CD14-positive monocyte (primary cell): Measurements from ENCODE around the gene GGA2. TPM values are rescaled to one million over a fixed set of nuclear protein-coding genes. Genes with fewer than 3 reads are reported as not detected.

Experiments
- DNase-seq, 3 donors: peaks; one replicate each; pipeline ENCODE4 v3.0.0-alpha.2; 2011 to 2022
- H2AFZ ChIP-seq: 2 replicates; pipeline ENCODE4 v1.6.0; 2012; ENCODE audit warnings: mild to moderate bottlenecking, low read depth, low read length, inconsistent platforms; ENCODE audit not compliant: insufficient read depth, poor library complexity, severe bottlenecking
- H3K27ac ChIP-seq, 2 donors: 1 replicate in 1 of 2; 2 replicates in 1 of 2; pipeline ENCODE4 v1.5.1; 2012 to 2013; ENCODE audit warnings: low read length in 2 of 2, control low read depth in 1 of 2, inconsistent platforms in 1 of 2, low read depth in 1 of 2, mild to moderate bottlenecking in 1 of 2
- H3K27me3 ChIP-seq, 2 donors: one replicate each; pipeline versions ENCODE4 v1.6.0 to v1.6.1; 2011 to 2013; ENCODE audit warnings: low read length in 2 of 2; ENCODE audit not compliant: control insufficient read depth in 2 of 2, insufficient read depth in 2 of 2
- H3K36me3 ChIP-seq, 2 donors: replicated peaks in 1 of 2; 1 replicate in 1 of 2; 2 replicates in 1 of 2; pipeline versions ENCODE4 v1.5.1 to v1.6.1; 2012 to 2013; ENCODE audit warnings: low read length in 2 of 2, control low read depth in 1 of 2, inconsistent platforms in 1 of 2, mild to moderate bottlenecking in 1 of 2; ENCODE audit not compliant: insufficient read depth in 2 of 2, control insufficient read depth in 1 of 2
- H3K4me1 ChIP-seq, 2 donors: 1 replicate in 1 of 2; 2 replicates in 1 of 2; pipeline versions ENCODE4 v1.5.1 to v1.6.1; 2012 to 2013; ENCODE audit warnings: low read length in 2 of 2, control low read depth in 1 of 2, inconsistent platforms in 1 of 2, mild to moderate bottlenecking in 1 of 2, moderate library complexity in 1 of 2; ENCODE audit not compliant: insufficient read depth in 2 of 2, control insufficient read depth in 1 of 2
- H3K4me2 ChIP-seq: replicated peaks from 2 replicates; pipeline ENCODE3; 2012; ENCODE audit warnings: low read length, moderate library complexity, mild to moderate bottlenecking; ENCODE audit not compliant: poor library complexity, severe bottlenecking; ENCODE audit errors: extremely low read depth
- H3K4me3 ChIP-seq, 3 experiments: fragments of 200-600 bp in 1 of 3; sonication (generic) in 1 of 3; replicated peaks in 1 of 3; 1 replicate in 2 of 3; 2 replicates in 1 of 3; pipeline ENCODE4 v1.5.1; 2011 to 2013; ENCODE audit warnings: low read length in 3 of 3, mild to moderate bottlenecking in 3 of 3, control low read depth in 2 of 3, low read depth in 2 of 3, inconsistent platforms in 1 of 3, moderate library complexity in 1 of 3
- H3K79me2 ChIP-seq: 2 replicates; pipeline ENCODE4 v1.6.0; 2012; ENCODE audit warnings: mild to moderate bottlenecking, control low read depth, inconsistent platforms, low read length, moderate library complexity; ENCODE audit not compliant: insufficient read depth
- H3K9ac ChIP-seq: 2 replicates; pipeline ENCODE4 v1.6.0; 2017; ENCODE audit warnings: low read length, mild to moderate bottlenecking; ENCODE audit not compliant: insufficient read depth, poor library complexity, severe bottlenecking
- H3K9me3 ChIP-seq, 2 donors: replicated peaks in 1 of 2; 1 replicate in 1 of 2; 2 replicates in 1 of 2; pipeline versions ENCODE4 v1.5.1 to v1.6.1; 2012 to 2013; ENCODE audit warnings: low read length in 2 of 2, control low read depth in 1 of 2; ENCODE audit not compliant: control insufficient read depth in 1 of 2, insufficient read depth in 1 of 2
- H4K20me1 ChIP-seq: 2 replicates; pipeline ENCODE4 v1.6.0; 2012; ENCODE audit warnings: mild to moderate bottlenecking, low read length, control low read depth, moderate library complexity; ENCODE audit not compliant: insufficient read depth
- H3K27ac Mint-ChIP-seq, 7 donors: one replicate each; pipeline ENCODE4 v1.8.0; 2020; ENCODE audit warnings: mild to moderate bottlenecking in 7 of 7, mixed read lengths in 7 of 7, moderate library complexity in 6 of 7, inconsistent platforms in 2 of 7
- H3K27me3 Mint-ChIP-seq, 3 donors: one replicate each; pipeline ENCODE4 v1.8.0; 2021 to 2022; ENCODE audit warnings: low read depth in 3 of 3, mild to moderate bottlenecking in 3 of 3, mixed read lengths in 3 of 3, moderate library complexity in 3 of 3, inconsistent platforms in 1 of 3
- H3K36me3 Mint-ChIP-seq, 2 donors: one replicate each; pipeline ENCODE4 v1.8.0; 2020; ENCODE audit warnings: mixed read lengths in 2 of 2, inconsistent platforms in 1 of 2, mild to moderate bottlenecking in 1 of 2
- H3K4me1 Mint-ChIP-seq: one replicate; pipeline ENCODE4 v1.8.0; 2020; ENCODE audit warnings: mild to moderate bottlenecking, mixed read lengths
- H3K4me3 Mint-ChIP-seq, 2 donors: one replicate each; pipeline ENCODE4 v1.8.0; 2020; ENCODE audit warnings: mild to moderate bottlenecking in 2 of 2, mixed read lengths in 2 of 2, moderate library complexity in 1 of 2
- H3K9me3 Mint-ChIP-seq, 7 donors: one replicate each; pipeline ENCODE4 v1.8.0; 2020 to 2022; ENCODE audit warnings: mixed read lengths in 7 of 7, mild to moderate bottlenecking in 6 of 7, moderate library complexity in 6 of 7, inconsistent platforms in 2 of 7
- WGBS: methylation state at CpG from one replicate; pipeline ENCODE4 v1.1.5; 2013; ENCODE audit warnings: missing lambda C conversion rate; ENCODE audit not compliant: insufficient coverage; 5-methylcytosine and 5-hydroxymethylcytosine counted together
- intact Hi-C, 2 donors: fragments of 100-400 bp; cut with micrococcal nuclease; formaldehyde crosslinking; loops; one replicate each; pipeline versions ENCODE4 v1.15.0 to v1.15.1; 2023
- polyA plus RNA-seq, 3 donors: library from polyadenylated mRNA; depleted of rRNA in 1 of 3; unstranded in 2 of 3; stranded (reverse) in 1 of 3; fragments of 300-500 nt in 2 of 3; fragments of >200 nt in 1 of 3; fragmentation: Illumina TruSeq in 2 of 3; gene quantifications; 1 replicate in 2 of 3; 2 replicates in 1 of 3; pipeline ENCODE4 v1.2.3, GENCODE V29; 2012 to 2021
- TF ChIP-seq, protein P1 (sequence below): fragments of 200-600 bp; IDR thresholded peaks from one replicate; pipeline ENCODE4 v1.8.0; 2022; ENCODE audit warnings: antibody characterized with exemption, mild to moderate bottlenecking

The GGA2 gene
- polyA plus RNA-seq, 3 donors, result 37.5 to 55.4 (median 49.5) TPM

DNA sequence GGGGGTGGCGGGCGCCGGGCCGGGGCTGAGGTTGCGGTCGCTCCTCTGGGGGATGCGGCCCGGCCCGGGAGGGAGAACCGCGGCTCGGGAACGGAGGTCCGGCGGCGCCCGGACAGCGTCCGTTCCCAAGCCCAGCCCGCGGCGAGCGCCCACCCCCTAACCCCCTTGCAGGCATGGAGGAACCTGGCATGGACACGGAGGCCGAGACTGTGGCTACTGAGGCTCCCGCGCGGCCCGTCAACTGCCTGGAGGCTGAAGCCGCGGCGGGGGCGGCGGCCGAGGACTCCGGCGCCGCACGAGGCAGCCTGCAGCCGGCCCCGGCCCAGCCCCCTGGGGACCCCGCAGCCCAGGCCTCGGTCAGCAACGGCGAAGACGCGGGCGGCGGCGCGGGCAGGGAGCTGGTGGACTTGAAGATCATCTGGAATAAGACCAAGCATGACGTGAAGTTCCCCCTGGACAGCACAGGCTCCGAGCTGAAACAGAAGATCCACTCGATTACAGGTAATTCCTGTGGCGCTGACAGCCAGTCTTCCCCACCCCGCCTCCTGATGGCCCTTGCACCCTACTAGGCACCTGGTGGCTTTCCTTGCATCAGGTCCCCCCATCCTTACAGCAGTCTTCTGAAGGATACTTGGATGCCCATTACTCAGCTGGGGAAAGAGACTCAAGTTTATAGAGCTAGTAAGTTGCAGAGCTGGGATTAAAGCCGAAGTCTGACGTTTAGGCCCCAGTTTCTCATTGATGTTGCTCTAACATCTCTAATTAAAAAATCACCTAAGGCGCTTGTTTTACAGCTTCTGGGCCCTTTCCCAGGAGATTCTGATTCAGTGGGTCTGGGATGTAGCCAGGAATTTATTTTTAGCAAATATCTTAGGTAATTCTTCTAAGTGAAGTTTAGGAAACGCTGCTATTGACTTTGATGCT lies 47.7 kb upstream of the GGA2 start:
- H3K9ac ChIP-seq, result peak overlapping the region; percentile 84
- peak in 1 of 3 donors; percentile 10 for DNase-seq
- under 1% methylated on average over 56 of the region's 60 CpGs for WGBS
- peaks cover 15 to 22% of the 10 kb centered on the region in 2 donors for H3K4me1 ChIP-seq
- peak overlapping the region; percentile 59 to 87 (median 70) for H3K4me3 ChIP-seq
- Mint-ChIP-seq H3K9me3 (peaks cover 0 to 3% (median 0%) of the 10 kb centered on the region in 7 donors), H3K27me3 (peaks cover 0 to 2% (median 0%) of the 10 kb centered on the region in 3 donors), H3K36me3 (peaks cover 32 to 34% of the 10 kb centered on the region in 2 donors), H3K4me3 (peak overlapping the region; percentile 87 to 88), H3K27ac (peak overlapping the region; percentile 35 to 94 (median 87)), H3K4me1 (peaks cover 21% of the 10 kb centered on the region)
- peak overlapping the region; percentile 85 for H3K4me2 ChIP-seq
- peaks cover 34 to 42% of the 10 kb centered on the region in 2 donors for H3K36me3 ChIP-seq
- H3K27ac ChIP-seq, result peak overlapping the region in 1 of 2 donors; percentile 82
- H3K79me2 ChIP-seq, result peaks cover 21% of the 10 kb centered on the region
- no peaks in the 10 kb centered on the region for H3K9me3 ChIP-seq
- no peaks in the 10 kb centered on the region for H4K20me1 ChIP-seq
- no peaks in the 10 kb centered on the region for H3K27me3 ChIP-seq
- intact Hi-C loops, result loop anchor here (1.0 to 5.0 kb wide), 4 partner anchors 38 to 106 kb away; partner anchors contain the start of genes NDUFAB1 (in 2 of the 2) and COG7 (in 1 of the 2)
- peak overlapping the region; percentile 92 for H2AFZ ChIP-seq
- TF ChIP-seq, protein P1, sequence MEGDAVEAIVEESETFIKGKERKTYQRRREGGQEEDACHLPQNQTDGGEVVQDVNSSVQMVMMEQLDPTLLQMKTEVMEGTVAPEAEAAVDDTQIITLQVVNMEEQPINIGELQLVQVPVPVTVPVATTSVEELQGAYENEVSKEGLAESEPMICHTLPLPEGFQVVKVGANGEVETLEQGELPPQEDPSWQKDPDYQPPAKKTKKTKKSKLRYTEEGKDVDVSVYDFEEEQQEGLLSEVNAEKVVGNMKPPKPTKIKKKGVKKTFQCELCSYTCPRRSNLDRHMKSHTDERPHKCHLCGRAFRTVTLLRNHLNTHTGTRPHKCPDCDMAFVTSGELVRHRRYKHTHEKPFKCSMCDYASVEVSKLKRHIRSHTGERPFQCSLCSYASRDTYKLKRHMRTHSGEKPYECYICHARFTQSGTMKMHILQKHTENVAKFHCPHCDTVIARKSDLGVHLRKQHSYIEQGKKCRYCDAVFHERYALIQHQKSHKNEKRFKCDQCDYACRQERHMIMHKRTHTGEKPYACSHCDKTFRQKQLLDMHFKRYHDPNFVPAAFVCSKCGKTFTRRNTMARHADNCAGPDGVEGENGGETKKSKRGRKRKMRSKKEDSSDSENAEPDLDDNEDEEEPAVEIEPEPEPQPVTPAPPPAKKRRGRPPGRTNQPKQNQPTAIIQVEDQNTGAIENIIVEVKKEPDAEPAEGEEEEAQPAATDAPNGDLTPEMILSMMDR, result no peak
